Glomerular visceral epithelial cell (primary cell): ENCODE measurements around the gene FYCO1.

Experiments
- DNase-seq: peaks from one replicate; pipeline ENCODE4 v3.0.0-alpha.2; 2016; ENCODE audit errors: extremely low spot score

The FYCO1 gene

GRCh38 chr3:45965253-45965652 lies 30.4 kb downstream of the FYCO1 start:
- DNase-seq, result no peak

- no peak for DNase-seq
Measured at GRCh38 chr3:45964139-45964538, 31.5 kb downstream of the FYCO1 start.

GRCh38 chr3:45962033-45962432 lies 33.6 kb downstream of the FYCO1 start:
- no peak for DNase-seq

- no peak for DNase-seq
Measured at GRCh38 chr3:45960289-45960688, 35.3 kb downstream of the FYCO1 start.

- DNase-seq, result no peak
Measured at GRCh38 chr3:45959201-45959600, 36.4 kb downstream of the FYCO1 start.

GRCh38 chr3:45958321-45958791 lies 37.3 kb downstream of the FYCO1 start:
- no peak for DNase-seq

GRCh38 chr3:45957586-45957985 lies 38.0 kb downstream of the FYCO1 start:
- no peak for DNase-seq

- DNase-seq, result no peak
Measured at GRCh38 chr3:45955706-45956105, 39.9 kb downstream of the FYCO1 start.

- DNase-seq, result no peak
Measured at GRCh38 chr3:45955017-45955647, 40.5 kb downstream of the FYCO1 start.

GRCh38 chr3:45954306-45954705 lies 41.3 kb downstream of the FYCO1 start:
- no peak for DNase-seq

GRCh38 chr3:45953536-45953935 lies 42.1 kb downstream of the FYCO1 start:
- no peak for DNase-seq

GRCh38 chr3:45952456-45952855 lies 43.2 kb downstream of the FYCO1 start:
- no peak for DNase-seq

- DNase-seq, result no peak
Measured at GRCh38 chr3:45951946-45952345, 43.7 kb downstream of the FYCO1 start.

GRCh38 chr3:45950686-45951600 lies 44.7 kb downstream of the FYCO1 start:
- DNase-seq, result no peak

GRCh38 chr3:45950131-45950530 lies 45.5 kb downstream of the FYCO1 start:
- no peak for DNase-seq

- no peak for DNase-seq
Measured at GRCh38 chr3:45949432-45949831, 46.2 kb downstream of the FYCO1 start.

- no peak for DNase-seq
Measured at GRCh38 chr3:45948881-45949280, 46.7 kb downstream of the FYCO1 start.

- no peak for DNase-seq
Measured at GRCh38 chr3:45948311-45948781, 47.3 kb downstream of the FYCO1 start.

GRCh38 chr3:45947361-45947760 lies 48.3 kb downstream of the FYCO1 start:
- DNase-seq, result no peak

GRCh38 chr3:45946875-45947274 lies 48.7 kb downstream of the FYCO1 start:
- DNase-seq, result no peak

- peak; percentile 8 for DNase-seq
Measured at GRCh38 chr3:45946307-45946706, 49.3 kb downstream of the FYCO1 start.

- DNase-seq, result no peak
Measured at GRCh38 chr3:45944830-45945620, 50.6 kb downstream of the FYCO1 start.
